ENCODE data around the gene KSR2.

The KSR2 gene

DNA sequence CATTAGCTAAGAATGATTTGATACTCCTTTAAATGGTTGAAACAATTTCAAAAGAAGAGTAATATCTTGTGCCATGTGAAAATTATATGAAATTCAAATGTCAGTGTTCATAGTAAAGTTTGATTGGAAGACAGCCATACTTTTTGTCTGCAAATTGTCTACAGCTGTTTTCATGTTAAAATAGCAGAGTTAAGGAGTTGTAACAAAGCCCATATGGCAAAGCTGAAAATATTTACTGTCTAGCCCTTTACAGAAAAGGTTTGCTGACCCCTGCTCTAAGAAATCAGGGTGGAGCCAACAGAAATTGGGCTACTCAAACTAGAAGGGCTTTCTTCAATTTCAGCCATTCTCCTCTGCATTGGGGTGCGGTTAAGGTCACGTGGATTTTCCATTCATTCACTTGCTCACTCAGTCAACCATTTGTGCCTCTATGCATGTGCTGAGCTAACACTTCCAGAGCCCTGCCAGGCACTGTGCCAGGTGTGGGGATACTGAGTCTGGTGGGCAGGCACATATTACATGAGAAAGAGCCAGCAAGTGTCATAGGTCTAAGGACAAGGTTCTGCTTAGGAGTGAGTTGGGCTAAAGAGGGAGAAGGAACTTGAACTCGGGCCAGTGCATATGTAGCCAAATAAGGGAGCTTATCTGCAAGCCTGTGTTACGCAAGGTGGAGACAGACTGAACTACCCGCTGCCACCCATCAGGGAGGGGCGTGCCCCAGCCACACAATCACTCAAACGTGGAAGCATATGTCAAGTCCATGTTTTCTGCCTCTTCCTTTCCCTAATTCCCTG, 467.5 kb downstream of the KSR2 start:
- DNase-seq (ENCODE audit: low read depth in 1 of 2, low spot score in 1 of 2), result no peak

DNA sequence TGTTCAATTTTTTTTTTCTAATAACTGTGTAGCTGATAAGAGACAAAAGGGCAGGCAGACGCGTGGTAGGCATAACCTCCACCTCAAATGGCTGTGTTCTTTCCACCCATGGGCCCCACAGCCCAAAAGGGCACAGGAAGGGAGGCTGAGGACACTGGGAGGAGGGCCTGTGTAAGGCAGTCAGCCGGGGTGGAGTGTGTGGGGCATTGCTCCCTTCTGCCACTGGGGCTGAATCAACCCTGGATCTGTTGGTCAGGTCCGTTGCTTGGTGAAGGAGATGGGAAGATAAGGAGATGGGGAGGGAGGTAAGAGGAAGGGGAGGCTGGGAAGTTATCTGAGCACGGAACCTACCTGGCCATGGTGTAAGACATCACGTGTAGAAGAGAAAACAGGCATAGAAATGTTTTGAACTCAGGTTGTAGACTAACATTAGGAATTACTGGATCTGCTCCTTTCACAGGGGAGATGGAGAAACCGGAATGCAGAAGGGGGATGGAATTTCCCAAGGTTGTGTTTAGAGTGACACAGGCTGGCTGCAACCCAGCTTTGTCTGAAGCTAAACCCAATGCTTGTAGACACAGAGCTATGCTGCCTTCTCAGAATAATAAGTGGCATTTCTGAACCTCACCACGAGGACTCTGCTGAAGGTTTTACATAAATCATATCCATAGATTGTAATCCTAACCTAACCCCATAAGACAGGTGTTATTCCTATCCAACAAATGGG, 468.9 kb downstream of the KSR2 start:
- DNase-seq (ENCODE audit: low read depth in 1 of 2, low spot score in 1 of 2), result no peak

DNA sequence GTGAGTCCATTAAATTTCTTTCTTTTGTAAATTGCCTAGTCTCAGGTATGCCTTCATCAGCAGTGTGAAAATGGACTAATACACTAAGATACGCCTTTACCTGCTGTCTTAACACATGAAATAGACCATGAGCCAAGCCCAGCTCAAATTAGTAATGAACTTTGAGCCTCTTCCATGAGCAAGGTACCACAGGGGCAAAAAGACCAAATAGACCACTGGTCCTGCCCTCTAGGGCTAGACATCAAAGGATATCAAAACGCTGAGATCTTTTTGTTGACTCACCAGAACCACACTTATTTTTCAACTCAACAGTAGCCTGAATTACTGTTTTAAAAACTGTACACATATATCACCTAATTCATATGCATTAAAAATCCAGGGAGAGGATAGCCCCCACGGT, 469.9 kb downstream of the KSR2 start:
- DNase-seq (ENCODE audit: low read depth in 1 of 2, low spot score in 1 of 2), result no peak

DNA sequence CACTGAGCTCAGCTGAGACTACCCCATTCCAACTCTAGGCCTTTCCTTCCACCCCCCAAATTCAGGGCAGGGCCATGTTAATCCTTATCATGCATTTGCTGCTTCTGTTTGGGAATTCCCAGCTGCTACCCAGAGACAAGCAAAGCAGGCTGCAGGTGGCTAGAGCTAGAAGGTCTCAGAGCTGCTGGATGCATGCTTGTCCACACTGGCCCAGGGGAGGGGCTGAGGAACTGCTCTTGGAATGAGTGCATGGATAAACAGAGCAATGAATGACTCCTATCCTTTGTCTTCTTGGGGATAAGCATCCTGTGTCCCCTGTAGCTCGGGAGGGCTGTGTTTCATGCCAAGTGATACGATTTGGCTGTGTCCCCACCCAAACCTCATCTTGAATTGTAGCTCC, 470.5 kb downstream of the KSR2 start:
- DNase-seq (ENCODE audit: low read depth in 1 of 2, low spot score in 1 of 2), result no peak

DNA sequence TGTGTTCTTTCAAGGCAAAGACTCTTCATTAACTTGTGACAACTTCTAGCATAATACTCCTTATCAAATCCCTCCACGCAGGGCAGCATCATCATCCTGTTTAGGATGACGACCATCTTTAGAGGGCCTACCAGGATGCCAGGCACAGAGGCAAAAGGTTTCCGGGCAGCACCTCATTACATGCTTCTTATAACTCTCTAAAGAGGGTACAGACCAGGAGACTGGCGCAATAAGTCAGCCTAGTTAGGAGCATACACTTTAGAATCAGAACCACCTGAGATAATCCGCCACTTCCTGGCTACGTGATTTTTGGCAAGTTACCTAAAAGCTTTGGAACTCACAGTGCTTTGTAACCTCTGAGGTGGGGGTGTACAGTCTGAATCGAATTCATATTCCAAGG, 471.4 kb downstream of the KSR2 start:
- DNase-seq (ENCODE audit: low read depth in 1 of 2, low spot score in 1 of 2), result no peak

DNA sequence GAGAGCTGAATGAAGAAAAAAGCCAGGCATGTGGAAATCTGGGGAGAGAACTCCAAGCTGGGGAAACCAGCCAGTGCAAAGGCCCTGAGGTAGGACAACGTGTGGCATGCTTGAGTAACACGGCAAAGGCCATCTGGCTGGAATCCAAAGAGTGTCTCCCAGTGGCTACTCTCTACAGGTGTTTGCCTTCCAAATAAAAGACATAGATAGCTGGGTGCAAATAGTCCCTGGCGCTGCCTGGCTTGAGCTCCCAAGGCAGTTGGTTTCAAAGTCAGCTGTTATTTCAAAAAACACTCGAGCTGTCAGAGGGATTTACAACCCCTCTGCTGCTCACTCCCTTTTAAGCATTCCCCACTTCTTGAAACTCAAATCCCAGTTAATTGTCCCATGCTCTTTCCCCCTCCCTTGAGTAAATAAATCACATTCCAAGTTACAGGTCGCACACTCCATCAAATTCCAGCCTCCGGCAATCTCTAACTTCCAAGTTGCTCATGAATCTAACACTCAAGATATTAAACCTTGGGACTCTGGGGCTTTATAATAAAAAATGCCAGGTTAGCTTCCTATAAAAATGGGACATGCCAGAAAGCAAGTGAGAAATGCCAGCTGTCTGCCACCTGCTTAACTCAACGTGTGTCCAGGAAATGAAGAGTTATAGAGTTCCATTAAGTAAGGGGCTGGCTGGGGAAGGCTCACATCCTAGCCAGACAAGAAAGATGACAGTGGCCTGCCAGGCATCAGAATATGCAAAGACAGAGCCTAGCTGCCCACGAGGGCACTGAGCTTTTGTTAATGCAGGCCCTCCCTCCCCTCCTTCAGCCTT, 473.7 kb downstream of the KSR2 start:
- no peak for DNase-seq (ENCODE audit: low read depth in 1 of 2, low spot score in 1 of 2)

DNA sequence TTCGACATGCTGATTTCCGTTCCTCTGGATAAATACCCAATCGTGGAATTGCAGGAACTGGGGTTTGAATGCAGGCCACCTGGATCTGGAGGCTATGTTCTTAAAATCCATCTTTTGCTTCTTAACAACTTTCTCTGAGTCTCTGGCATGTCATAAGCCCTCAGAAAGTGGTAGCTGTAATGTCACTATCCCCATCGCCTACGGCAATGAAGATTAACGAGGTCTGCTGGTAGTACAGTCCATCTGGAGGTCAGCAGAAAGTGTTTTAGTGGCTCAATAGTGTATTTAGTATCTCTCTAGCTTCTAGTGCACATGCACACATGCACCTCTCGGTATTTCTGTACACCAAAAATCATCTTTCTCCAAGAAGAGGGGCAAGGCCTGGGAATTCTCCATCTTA, 477.1 kb downstream of the KSR2 start:
- no peak for DNase-seq (ENCODE audit: low read depth in 1 of 2, low spot score in 1 of 2)

DNA sequence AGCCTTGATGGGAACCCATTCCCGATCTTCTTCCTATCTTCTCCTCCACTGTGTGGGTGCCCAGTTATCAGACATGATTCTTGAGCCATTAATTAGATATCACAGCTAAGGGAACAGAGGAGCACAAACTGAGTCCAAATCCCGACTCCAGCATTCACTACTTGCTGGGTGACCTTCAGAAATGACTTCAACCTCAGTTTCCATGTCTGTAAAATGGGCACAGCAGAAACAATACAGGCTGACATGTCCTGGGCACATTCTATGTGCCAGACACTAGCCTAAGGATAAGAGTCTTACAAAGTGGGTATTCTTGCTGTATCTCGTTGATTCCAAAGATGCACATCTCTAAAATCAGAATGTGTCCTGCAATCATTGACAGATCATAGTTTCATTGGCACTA, 478.7 kb downstream of the KSR2 start:
- no peak for DNase-seq (ENCODE audit: low read depth in 1 of 2, low spot score in 1 of 2)

DNA sequence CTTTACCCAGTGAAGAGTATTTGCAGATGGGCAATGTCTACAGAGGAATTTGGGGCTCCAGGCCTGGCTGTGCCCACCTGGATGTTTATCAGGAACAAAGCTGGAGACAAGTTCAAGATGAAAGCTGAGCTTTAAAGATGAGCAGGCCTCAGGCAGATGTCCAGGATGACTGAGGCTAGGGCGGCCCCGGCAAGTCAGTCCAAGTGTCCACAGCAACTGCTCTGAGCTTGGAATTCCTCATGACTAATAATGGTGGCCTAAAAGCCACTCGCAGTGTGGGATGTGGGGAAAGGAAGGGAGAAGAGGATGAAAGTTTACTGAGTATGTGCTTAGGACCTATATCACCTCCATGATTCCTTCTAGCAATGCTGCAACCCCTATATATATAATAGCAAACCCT, 479.1 kb downstream of the KSR2 start:
- DNase-seq (ENCODE audit: low read depth in 1 of 2, low spot score in 1 of 2), result no peak

DNA sequence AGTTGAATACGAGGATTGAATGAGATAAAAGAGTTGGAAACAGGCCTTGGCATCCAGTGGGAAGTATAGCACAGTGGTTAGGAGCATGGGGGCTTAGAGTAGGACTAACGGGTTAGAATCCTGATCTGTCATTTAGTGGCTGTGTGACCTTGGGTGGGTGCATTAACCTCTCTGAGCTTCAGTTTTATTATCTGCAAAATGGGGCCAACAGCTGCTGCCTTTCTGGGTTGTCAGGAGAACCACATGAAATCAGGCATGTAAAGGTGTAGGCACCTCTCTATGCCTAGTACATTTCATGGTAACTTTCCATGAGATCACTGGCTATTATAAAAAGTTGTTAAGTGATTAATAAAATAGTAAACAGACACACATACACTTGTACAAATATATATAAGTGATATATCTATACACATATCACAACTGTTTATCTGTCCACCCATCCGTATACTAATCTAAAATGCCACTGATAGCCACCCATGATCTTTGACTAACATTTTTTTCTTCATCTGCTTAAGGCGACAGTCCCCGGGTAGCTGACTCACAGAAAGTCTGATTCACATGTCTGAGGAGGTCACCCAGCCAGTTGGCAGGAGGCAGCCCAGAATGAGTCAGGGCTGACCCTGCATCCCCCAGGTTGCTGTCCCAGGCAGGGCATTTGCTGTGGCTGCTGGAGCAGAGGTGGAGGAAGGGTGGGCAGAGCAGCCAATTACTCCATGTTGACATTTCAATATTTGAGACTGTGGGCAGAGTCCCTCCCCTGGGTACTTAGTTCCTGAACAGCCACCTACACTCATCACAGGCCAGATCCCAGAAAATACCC, 481.7 kb downstream of the KSR2 start:
- DNase-seq (ENCODE audit: low read depth in 1 of 2, low spot score in 1 of 2), result no peak

DNA sequence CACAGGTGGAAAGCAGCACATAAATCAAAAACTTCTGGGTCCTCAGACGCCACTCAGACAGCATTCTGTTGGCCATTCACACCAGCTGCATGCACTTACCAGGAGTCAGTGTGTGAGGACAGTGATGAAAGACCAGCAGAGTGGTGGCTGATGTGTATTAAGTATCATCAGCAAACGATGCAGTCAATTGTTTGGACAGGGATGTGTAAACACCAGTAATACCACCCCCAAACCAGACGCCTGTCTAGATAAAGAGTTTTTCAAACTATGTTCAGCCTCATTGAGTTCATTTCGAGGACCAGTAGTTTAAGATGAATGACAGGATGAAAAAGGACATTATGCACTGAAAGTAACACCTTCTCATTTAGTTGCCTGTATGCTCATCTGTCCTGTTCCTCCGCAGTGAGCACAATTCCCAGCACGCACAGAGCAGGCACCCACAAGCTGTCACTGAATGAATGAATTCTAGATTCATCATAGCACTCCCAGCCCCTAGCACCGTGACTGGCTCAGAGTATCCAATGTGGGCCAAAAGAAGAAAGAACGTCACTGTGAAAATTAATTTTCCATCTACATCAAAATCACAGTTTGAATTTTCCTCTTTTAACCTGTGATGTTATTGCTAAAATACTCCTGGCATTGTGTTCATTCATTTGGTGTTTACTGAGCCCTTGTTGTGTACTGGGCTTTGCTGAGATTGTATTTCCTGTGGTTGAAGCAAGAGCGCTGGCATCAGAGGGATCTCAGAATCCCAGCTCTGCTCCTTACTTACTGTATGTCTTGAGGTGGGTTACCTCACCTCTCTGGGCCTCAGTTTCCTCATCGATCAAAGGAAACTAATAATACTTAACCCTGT, 482.6 kb downstream of the KSR2 start:
- no peak for DNase-seq (ENCODE audit: low read depth in 1 of 2, low spot score in 1 of 2)

DNA sequence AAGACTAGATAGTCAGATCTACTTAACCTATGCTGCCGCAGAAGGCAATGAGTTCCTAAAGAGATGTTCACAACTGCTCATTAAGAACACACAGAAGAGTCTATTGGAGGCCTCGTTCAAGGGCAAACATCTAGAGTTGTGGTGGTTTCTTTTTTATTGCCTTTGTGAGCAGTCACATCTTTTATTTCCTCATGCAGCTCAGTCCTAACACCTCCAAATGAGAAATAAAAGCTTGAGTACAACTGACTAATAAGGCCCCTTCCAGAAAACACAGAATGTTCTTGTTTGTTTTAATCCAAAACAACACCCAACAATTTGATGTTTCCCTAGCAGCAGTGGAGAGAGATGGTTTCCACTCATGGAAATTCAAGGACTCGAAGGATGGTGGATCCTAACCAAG, 483.9 kb downstream of the KSR2 start:
- no peak for DNase-seq (ENCODE audit: low read depth in 1 of 2, low spot score in 1 of 2)

DNA sequence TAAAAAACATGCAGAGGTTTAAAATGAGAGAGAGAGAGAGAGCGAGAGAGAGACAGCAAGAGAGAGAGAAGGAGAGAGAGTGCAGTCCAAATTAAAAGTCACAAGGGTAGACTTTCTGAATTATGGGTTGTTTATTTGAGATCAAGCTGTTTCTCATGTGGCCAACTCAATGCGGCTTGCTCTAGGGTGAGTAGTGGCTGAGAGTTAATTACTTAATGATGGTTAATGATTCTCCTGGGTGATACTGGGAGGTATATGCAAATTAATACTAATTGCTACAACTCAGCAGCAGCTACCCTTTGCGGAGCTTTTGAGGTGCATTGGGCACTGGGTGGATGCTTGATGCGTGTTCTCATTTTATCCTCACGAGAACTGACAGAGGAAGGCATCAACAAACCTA, 485.3 kb downstream of the KSR2 start:
- no peak for DNase-seq (ENCODE audit: low read depth in 1 of 2, low spot score in 1 of 2)

DNA sequence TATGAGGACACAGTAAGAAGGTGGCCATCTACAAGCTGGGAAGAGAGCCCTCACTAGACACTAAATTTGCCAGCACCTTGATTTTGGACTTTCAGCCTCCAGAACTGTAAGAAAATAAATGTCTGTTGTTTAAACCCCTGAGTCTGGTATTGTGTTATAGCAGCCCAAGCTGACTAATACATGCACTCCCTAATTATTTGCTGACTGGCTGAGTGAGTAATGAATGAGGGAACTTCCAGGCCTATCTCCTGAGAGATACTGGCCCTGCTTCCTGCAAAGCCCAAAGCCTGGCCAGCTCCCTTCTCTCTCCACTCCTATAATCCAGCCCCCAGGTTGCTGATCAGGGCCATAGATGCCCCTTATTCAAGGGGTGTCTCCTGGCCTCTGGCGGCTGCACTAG, 487.3 kb downstream of the KSR2 start:
- DNase-seq (ENCODE audit: low read depth in 1 of 2, low spot score in 1 of 2), result no peak

DNA sequence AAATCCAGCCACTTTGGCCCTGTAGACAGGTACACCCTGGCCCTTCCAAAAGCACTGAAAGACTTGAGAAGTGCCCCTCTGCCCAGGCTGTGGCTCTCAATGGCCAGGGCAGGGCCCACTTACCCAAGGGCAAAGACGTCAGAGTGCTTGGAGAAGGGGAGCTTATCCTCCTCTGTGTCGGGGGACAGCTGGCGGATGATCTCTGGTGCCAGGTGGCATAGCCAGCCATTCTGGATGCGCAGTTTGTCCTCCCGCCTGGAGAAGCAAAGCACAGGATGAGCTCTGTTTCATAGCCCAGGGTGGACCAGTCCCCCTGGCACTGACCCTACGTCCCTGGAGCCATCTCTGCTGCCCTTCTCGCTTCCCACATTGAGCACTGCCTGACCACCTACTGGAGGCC, 492.4 kb downstream of the KSR2 start:
- DNase-seq (ENCODE audit: low read depth in 1 of 2, low spot score in 1 of 2), result no peak

DNA sequence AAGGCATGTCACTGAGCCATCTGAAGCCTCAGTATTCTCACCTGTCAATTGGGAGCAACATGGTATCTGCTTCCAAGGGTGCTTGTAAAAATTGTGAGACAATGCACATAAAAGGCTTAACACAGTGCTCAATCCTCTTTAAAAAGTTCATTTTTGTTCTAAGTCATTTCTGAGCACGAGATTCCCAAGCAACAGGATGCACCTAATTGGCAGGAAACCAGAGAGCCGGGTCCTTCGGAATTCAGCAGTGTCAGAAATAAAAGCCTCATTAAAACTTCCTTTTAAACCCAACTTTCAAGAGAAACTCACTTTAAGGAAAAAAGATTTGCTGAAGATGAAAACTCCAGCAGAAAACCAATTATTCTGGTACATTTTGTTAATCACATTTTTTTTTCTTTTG, 494.9 kb downstream of the KSR2 start:
- no peak for DNase-seq (ENCODE audit: low read depth in 1 of 2, low spot score in 1 of 2)

DNA sequence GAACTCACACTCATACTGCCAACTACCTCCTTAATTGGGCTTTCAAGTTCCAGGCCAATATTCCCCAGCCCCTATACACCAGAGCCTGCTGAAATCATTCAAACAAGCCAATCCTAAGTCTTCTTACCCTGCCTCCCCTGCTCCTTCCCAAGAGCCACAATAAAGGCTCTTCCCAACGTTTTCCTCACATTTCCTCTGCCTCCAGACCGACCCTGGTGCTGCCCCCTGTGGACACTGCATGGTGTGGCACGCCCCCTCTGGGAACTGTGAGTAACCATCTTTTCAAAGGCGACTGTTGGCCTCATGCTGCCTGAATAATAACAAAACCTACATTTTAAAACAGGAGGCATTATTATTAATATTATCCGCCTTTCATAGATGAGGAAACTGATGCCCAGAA, 495.8 kb downstream of the KSR2 start:
- DNase-seq (ENCODE audit: low read depth in 1 of 2, low spot score in 1 of 2), result no peak

DNA sequence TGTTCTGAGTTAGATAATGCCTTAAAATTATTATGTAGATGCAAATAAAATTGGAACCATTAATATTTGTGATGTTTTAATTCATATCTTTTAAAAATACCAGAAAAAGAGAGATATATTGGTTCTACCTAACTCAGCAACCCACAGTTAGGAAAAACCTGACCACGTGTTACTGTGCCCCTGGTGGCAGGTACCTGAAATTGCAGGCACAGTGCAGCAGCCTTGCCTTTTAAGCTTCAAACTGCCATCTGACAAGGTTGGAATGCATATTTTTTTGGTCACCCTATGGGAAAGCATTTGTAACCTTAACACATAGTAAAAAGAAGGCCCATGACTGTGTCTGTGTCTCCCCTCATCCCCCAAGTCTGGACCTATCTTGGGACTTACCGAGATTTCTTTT, 498.0 kb downstream of the KSR2 start:
- no peak for DNase-seq (ENCODE audit: low read depth in 1 of 2, low spot score in 1 of 2)

DNA sequence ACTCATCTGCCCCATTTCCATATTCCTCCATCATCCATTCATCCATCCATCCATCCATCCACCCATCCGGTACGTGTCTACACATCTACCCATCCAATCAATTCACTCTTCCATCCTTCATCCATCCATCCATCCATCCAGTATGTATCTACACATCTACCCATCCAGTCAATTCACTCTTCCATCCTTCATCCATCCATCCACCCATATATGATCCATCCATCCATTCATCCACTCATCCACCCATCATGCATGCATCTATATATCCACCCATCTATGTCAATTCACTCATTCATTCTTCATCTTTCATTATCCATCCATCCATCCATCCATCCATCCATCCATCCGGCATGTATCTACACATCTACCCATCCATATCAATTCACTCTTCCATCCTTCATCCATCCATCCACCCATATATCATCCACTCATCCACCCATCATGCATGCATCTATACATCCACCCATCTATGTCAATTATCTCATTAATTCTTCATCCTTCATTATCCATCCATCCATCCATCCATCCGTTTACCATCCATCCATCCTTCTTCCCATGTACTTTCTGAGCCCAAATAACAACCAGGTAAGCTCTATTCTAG, 498.8 kb downstream of the KSR2 start:
- DNase-seq (ENCODE audit: low read depth in 1 of 2, low spot score in 1 of 2), result no peak

DNA sequence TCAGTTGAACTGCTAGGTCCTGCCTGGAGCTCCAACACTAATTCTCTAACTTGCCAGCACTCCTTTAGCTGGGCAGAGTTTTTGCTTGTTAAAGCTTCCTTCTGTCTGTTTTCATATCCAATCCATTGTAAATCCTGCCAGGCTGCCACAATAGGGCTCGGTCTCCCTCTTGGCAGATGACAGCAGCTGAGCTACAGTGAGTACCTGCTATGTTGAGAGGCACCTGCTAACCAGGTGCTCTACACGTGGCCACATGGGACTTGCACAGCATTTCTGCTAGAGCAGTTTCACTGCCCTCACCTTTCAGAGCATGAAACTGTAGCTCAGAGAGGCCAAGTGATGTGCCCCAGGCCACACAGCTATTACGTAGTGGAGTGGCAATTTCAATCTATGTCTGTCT, 500.8 kb downstream of the KSR2 start:
- no peak for DNase-seq (ENCODE audit: low read depth in 1 of 2, low spot score in 1 of 2)
